ENCODE data around the gene RAB40C. TPM values are rescaled to one million over a fixed set of nuclear protein-coding genes. Genes with fewer than 3 reads are reported as not detected.
A peak's percentile ranks its signal among the peaks of the same experiment; 100 is the strongest.

RAB40C gene
- total and polyA plus RNA-seq, 9 of the 15 experiments (the other 6 are each of a cell fraction or from before 2014, with no cell fraction given): 0.17 to 23.4 (median 8.7) TPM

DNA sequence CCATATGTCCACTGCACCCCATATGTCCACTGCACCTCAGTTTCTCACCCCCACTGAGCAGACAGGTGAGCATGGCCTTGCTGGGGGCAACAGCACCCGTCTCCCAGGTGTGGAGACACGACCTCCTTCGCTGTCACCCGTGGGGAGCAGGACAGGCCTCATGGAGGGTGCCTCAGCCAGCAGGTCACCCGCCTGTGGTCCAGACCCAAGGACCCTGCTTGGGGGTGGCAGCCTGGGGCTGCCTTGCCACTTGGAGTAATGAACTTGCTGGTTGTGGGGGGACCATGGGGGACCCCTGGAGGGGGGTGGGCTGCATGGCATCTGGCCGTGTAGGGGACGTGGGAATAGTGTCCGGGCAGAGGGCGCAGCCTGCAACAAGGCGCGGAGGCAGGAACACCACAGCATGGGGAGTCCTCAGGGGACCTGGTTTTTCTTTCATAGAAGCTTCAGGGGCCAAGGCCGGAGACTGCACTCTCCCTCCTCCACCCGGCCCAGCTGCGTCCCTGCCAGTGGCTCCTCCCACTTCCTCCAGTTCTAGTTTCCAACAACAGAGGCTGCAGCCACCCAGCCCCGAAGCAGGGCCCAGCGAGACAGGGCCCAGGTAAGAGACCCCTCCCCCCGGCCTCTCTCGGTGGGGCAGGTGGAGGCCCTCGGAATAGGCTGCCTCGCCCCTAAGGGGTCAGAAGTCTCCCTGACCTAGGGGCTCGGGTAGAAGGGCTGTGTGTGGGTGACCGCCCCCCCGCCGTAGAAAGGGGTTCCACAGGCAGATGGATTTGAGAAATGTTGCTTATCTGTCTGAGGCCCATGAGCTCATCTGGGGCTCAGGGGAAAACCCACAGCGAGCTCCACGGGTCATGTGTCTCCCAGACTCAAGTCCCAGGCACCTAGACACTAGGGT is 23.1 kb upstream of the RAB40C start, which contains the start of gene NHLRC4 (continued):
- peak; percentile 98 for TF ChIP-seq SMAD4 (CRISPR knock-in tag; conservative IDR thresholded peaks at IDR 0.05)
- no peak for TF ChIP-seq MTF1 (CRISPR knock-in tag; IDR thresholded peaks at IDR 0.05; ENCODE audit: borderline replicate concordance)
- TF ChIP-seq, protein P1, sequence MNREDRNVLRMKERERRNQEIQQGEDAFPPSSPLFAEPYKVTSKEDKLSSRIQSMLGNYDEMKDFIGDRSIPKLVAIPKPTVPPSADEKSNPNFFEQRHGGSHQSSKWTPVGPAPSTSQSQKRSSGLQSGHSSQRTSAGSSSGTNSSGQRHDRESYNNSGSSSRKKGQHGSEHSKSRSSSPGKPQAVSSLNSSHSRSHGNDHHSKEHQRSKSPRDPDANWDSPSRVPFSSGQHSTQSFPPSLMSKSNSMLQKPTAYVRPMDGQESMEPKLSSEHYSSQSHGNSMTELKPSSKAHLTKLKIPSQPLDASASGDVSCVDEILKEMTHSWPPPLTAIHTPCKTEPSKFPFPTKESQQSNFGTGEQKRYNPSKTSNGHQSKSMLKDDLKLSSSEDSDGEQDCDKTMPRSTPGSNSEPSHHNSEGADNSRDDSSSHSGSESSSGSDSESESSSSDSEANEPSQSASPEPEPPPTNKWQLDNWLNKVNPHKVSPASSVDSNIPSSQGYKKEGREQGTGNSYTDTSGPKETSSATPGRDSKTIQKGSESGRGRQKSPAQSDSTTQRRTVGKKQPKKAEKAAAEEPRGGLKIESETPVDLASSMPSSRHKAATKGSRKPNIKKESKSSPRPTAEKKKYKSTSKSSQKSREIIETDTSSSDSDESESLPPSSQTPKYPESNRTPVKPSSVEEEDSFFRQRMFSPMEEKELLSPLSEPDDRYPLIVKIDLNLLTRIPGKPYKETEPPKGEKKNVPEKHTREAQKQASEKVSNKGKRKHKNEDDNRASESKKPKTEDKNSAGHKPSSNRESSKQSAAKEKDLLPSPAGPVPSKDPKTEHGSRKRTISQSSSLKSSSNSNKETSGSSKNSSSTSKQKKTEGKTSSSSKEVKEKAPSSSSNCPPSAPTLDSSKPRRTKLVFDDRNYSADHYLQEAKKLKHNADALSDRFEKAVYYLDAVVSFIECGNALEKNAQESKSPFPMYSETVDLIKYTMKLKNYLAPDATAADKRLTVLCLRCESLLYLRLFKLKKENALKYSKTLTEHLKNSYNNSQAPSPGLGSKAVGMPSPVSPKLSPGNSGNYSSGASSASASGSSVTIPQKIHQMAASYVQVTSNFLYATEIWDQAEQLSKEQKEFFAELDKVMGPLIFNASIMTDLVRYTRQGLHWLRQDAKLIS (CRISPR knock-in tag; IDR thresholded peaks at IDR 0.05): no peak
- TF ChIP-seq PHB (CRISPR knock-in tag; IDR thresholded peaks at IDR 0.05): no peak
- TF ChIP-seq, protein P2, sequence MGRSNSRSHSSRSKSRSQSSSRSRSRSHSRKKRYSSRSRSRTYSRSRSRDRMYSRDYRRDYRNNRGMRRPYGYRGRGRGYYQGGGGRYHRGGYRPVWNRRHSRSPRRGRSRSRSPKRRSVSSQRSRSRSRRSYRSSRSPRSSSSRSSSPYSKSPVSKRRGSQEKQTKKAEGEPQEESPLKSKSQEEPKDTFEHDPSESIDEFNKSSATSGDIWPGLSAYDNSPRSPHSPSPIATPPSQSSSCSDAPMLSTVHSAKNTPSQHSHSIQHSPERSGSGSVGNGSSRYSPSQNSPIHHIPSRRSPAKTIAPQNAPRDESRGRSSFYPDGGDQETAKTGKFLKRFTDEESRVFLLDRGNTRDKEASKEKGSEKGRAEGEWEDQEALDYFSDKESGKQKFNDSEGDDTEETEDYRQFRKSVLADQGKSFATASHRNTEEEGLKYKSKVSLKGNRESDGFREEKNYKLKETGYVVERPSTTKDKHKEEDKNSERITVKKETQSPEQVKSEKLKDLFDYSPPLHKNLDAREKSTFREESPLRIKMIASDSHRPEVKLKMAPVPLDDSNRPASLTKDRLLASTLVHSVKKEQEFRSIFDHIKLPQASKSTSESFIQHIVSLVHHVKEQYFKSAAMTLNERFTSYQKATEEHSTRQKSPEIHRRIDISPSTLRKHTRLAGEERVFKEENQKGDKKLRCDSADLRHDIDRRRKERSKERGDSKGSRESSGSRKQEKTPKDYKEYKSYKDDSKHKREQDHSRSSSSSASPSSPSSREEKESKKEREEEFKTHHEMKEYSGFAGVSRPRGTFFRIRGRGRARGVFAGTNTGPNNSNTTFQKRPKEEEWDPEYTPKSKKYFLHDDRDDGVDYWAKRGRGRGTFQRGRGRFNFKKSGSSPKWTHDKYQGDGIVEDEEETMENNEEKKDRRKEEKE (IDR thresholded peaks at IDR 0.05; ENCODE audit: borderline replicate concordance in 1 of 2, control insufficient read depth in 1 of 2, low read depth in 2 of 2, low read length in 1 of 2): no peak
- TF ChIP-seq CEBPB (tag; IDR thresholded peaks at IDR 0.05): 0 out of 2 replicates have a peak, but pooled peaks have one; percentile 12
- peak; percentile 65 for TF ChIP-seq EGR1 (conservative IDR thresholded peaks at IDR 0.05)
- TF ChIP-seq ERF (CRISPR knock-in tag; IDR thresholded peaks at IDR 0.05): no peak
- TF ChIP-seq ZNF274 (IDR thresholded peaks at IDR 0.05; ENCODE audit: borderline replicate concordance, low read depth, low read length): no peak
- TF ChIP-seq L3MBTL2 (IDR thresholded peaks at IDR 0.05): peak; percentile 73
- no peak for TF ChIP-seq TSC22D4 (tag; IDR thresholded peaks at IDR 0.05)
- TF ChIP-seq, protein P3, sequence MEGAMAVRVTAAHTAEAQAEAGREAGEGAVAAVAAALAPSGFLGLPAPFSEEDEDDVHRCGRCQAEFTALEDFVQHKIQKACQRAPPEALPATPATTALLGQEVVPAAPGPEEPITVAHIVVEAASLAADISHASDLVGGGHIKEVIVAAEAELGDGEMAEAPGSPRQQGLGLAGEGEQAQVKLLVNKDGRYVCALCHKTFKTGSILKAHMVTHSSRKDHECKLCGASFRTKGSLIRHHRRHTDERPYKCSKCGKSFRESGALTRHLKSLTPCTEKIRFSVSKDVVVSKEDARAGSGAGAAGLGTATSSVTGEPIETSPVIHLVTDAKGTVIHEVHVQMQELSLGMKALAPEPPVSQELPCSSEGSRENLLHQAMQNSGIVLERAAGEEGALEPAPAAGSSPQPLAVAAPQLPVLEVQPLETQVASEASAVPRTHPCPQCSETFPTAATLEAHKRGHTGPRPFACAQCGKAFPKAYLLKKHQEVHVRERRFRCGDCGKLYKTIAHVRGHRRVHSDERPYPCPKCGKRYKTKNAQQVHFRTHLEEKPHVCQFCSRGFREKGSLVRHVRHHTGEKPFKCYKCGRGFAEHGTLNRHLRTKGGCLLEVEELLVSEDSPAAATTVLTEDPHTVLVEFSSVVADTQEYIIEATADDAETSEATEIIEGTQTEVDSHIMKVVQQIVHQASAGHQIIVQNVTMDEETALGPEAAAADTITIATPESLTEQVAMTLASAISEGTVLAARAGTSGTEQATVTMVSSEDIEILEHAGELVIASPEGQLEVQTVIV (CRISPR knock-in tag; IDR thresholded peaks at IDR 0.05; ENCODE audit: borderline replicate concordance): no peak
- 0 out of 2 replicates have a peak, but pooled peaks have one; percentile 10 for TF ChIP-seq ZNF764 (CRISPR knock-in tag; IDR thresholded peaks at IDR 0.05; ENCODE audit: low read depth)
- TF ChIP-seq POU5F1 (IDR thresholded peaks at IDR 0.05; ENCODE audit: borderline replicate concordance, low read depth, low read length, partially characterized antibody): no peak
- TF ChIP-seq GTF2E2 (tag; IDR thresholded peaks at IDR 0.05): no peak; the same call in 1 of the 2 replicates
- no peak for TF ChIP-seq CSDE1 (IDR thresholded peaks at IDR 0.05)
- TF ChIP-seq LEF1 (IDR thresholded peaks at IDR 0.05): peak; percentile 93
- TF ChIP-seq FOXJ3 (CRISPR knock-in tag; IDR thresholded peaks at IDR 0.05): no peak
